Left renal cortex interstitium (tissue), 4 donors: Measurements from ENCODE around the gene BAIAP2L1. TPM values are rescaled to one million over a fixed set of nuclear protein-coding genes. Genes with fewer than 3 reads are reported as not detected.

Experiments used
- DNase-seq, 4 donors: peaks; one replicate each; pipeline ENCODE4 v3.0.0-alpha.2; 2013; ENCODE audit warnings: low read depth in 4 of 4, low spot score in 2 of 4, missing footprints in 1 of 4
- polyA plus RNA-seq, 4 donors: library from polyadenylated mRNA; unstranded; fragments of 120-200 nt; gene quantifications; one replicate each; pipeline ENCODE4 v1.2.1, GENCODE V29; 2013; ENCODE audit not compliant: insufficient read length in 4 of 4

Gene BAIAP2L1
- polyA plus RNA-seq, 4 donors = 10.6 to 17.7 (median 13.1) TPM

GRCh38 chr7:98283127-98283886, 117.6 kb downstream of the BAIAP2L1 start:
- DNase-seq = no peak

DNA sequence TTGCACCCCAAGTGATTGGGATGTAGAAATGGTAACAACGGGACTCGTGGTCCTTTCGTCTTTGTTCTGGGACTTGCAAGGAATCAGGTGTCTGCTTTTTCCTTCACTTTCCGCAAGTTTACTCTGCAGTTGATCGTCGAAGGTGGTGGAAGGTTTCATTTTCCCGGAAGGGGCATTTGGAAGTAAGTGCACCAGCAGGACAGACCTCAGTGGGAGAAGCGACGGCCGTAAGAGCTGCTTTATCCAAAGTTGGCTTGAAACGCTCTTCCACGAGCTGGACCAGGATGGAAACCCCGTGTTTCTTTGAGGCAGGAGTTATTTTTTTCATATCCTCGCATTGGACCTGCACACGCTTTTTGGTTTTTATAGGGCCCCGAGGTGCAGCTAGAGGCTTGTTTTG, 118.2 kb downstream of the BAIAP2L1 start:
- DNase-seq = no peak

DNA sequence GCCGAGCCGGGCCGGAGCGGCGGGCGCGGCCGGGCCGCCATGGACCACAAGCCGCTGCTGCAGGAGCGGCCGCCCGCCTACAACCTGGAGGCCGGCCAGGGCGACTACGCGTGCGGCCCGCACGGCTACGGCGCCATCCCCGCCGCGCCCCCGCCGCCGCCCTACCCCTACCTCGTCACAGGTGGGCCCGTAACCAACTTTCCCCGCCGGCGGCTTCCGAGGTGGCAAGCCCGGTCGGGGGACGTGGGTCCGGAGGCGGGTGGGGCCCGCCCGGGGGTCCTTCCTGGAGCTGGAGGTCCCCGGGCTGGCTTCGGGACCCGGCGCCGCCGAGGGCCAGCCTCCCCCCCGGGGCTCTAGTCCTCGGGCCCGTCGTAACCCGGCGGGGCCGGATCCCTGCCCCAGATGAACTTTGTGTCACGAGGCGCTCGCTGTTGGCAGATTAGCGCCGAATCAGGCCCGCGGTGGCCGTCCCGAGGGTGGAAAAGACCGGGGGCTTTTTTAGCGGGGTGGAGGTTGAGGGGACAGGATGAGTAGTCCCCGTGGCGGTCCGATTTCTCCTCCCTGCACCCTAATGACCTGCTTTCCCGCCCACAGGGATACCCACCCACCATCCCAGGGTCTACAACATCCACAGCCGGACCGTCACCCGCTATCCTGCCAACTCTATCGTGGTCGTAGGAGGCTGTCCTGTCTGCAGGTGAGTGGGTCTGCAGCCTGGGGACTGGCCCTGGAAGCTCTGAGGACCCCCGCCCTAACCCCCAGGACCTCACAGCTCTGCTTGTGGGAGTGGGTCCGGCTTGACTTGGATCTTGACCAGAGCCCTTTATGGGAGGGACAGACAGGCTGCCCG, 118.9 kb downstream of the BAIAP2L1 start:
- no peak for DNase-seq

- peak in 3 of 4 donors; percentile 57 to 82 (median 75) for DNase-seq
These were observed 119.8 kb downstream of the BAIAP2L1 start, which contains the start of gene BRI3 for GRCh38 chr7:98280791-98281756. BRI3 (plus strand) TSS chr7:98281686; CDS start chr7:98281796, 110 bp downstream.

DNA sequence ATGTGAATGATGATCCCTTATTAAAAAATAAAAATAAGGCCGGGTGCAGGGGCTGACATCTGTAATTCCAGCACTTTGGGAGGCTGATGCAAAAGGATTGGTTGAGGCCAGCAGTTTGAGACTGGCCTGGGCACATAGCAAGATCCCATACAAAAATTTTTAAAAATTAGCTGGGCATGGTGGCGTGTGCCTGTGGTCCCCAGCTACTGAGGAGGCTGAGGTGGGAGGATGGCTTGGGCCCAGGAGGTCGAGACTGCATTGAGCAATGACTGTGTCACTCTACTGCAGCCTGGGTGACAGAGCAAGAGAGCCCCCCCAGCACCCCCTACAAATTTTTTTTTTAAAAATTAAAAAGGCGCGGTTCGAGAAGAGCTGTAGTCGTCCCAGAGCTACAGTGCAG, 120.6 kb downstream of the BAIAP2L1 start:
- no peak for DNase-seq

GRCh38 chr7:98278936-98279335, 122.0 kb downstream of the BAIAP2L1 start:
- no peak for DNase-seq

DNA sequence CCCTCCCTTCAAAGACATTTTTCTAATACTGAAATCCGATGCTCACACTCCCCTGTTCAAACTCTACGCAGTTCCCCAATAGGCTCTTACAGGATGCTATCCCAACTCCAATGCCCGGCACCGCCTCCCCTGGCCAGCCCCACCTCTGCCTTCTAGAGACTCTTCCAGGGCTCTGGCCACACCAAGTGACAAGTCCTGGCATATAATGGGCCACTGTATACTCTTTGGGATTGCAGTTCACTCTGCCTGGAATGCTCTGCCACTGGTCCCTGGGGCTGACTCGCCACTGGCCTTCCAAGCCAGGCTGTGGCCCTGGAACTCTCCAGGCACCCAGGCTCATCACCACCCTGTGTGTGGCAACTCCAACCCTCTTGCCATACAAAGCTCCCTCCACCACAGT, 122.5 kb downstream of the BAIAP2L1 start:
- no peak for DNase-seq

DNA sequence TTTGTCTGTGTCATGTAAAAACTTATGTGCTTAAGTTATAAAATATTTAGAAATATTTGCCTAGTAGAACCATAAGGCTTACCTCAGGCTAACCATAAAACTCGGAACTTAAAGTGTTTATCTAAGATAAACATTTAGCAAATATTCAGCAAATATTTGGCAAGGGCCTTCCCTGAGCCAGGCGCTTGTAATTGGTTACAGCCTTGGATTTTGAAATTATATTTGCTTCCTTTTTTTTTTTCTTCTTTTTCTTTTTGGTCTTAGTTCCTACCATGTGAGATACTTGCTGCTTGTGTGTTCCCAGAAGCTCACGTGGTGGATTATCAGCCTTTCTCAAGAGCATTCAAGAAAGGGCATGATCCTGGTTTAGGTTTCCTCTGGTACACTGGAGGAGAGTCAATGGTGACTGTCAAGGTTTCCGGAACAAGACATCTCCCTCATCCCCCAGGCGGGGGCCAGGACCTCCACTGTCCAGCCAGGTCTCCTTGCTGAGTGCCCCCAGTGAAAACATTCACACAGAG, 124.6 kb downstream of the BAIAP2L1 start:
- DNase-seq = no peak

DNA sequence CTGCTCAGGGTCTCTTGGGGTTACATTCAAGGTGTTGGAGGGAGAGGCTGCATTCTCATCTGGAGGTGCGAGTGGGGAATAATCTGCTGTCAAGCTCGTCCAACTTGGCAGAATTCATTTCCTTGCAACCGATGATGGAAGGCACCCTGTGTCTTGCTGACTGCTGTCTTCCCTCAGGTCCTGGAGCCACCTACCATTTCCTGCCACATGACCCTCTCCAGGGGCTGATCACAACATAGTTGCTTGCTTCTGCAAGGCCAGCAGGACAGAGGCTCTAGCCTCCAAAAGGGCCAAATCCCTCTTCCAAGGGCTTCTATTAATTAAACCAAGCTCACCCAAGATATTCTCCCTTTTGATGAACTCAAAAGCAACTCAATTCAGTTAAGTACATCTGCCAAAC, 133.6 kb downstream of the BAIAP2L1 start:
- DNase-seq = no peak

DNA sequence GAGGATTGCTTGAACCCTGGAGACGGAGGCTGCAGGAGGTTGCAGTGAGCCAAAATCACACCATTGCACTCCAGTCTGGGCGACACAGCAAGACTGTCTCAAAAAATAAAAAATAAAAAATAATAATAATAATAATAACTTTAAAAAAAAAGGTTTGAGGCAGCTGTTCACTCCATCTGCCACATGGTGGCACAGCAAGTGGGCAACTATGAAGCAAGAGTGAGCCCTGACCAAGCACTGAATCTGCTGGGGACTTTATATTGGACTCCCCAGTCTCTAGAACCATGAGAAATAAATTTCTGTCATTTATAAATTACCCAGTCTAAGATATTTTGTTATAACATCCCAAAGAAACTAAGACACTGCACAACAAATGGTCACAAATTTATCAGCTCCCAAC, 134.1 kb downstream of the BAIAP2L1 start:
- no peak for DNase-seq

DNA sequence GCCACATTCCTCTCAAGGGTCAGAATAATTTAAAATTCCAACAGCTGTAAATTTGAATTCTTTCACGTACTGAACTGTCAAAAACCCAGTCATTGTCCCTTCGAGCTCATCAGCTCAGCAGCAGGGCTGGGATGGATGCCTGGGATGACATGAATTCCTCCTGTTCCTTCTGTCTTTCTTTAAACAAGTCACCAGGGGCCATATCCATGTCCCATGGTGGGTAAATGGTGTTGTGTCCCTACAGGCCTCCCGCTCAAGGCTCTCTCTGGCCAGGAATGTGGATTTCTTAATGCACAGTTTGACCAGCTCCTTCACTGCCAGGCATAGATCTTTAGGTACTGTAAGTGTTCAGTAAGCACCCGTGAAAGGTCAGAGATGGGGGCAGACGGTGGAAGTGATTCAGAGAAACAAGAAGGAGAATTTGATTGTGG, 135.0 kb downstream of the BAIAP2L1 start:
- DNase-seq = no peak

- no peak for DNase-seq
These were observed 143.2 kb downstream of the BAIAP2L1 start for GRCh38 chr7:98257701-98258100.

- no peak for DNase-seq
These were observed 144.5 kb downstream of the BAIAP2L1 start for GRCh38 chr7:98256431-98256830.

DNA sequence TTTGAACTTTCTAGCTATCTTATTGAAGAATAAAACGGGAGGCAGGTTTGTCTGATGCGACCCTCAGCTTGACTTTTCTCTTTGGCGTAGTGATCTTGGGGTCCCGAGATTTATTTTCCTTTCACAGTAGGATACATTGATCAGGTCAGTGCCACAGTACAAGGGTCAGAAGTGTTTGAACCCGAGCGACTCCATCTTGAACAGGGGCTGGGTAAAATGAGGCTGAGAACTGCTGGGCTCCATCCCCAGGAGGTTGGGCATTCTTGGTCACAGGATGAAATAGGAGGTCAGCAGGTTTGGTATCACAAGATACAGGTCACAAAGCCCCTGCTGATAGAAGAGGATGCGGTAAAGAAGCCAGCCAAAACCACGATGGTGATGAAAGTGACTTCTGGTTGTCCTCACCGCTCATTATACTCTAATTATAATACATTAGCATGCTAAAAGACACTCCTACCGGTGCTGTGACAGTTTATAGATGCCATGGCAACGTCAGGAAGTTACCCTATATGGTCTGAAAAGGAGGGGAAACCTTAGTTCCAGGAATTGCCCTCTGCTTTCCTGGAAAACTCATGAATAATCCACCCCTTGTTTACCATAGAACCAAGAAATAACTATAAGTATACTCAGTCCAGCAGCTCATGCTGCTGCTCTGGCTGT, 145.8 kb downstream of the BAIAP2L1 start:
- DNase-seq = no peak

GRCh38 chr7:98254516-98254915, 146.4 kb downstream of the BAIAP2L1 start:
- no peak for DNase-seq

GRCh38 chr7:98252425-98253054, 148.3 kb downstream of the BAIAP2L1 start:
- no peak for DNase-seq

DNA sequence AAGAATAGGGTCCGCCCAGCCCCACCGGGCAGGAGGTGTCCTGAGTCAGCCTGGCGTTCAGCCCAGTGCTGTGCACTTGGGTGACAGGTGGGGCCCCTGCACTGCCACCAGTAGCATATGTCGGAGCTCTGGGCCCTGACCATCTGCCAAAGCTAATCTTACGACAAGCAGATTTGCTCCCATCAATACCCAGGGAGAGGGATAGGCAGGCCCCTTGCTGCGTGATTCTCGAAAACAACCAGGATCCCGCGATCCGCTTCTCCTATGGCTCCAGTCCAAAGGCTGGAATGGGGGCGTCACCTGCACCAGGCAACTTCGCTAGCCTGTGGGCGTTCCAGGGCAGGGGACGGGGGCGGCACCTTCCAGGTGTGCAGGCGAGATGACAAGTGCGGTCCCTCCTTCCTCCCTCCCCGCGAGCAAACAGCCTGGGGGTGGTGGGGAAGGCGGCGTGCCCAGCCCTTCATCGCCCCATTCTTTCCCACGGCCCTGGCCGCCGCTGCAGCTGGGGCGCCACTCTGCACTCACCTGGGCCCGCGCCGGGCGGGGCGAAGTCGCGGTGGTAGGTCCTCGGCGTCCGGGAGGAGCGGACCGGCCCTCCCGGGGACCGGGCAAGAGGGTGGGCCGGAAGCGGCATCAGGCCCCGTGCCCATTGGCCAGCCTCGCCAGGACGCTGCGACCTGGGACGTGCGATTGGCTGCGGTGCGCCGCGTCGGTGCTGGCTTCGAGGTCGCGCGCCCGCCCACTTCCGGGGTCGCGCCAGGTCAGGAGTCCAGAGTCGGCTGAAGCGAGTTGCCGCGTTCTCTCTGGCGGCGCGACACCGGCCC, 149.1 kb downstream of the BAIAP2L1 start, which contains the start of gene TECPR1:
Gene TECPR1, minus strand, starts transcription at position 632 of the 824 bp plus-strand sequence. CDS start 6,086 bp downstream, outside the sequence.
- DNase-seq = peak; percentile 60 to 82 (median 77)

- no peak for DNase-seq
These were observed 149.7 kb downstream of the BAIAP2L1 start for GRCh38 chr7:98251231-98251600.
